Activated T-cell treated with anti-CD3 and anti-CD28 coated beads for 24 hours (primary cell): ENCODE results near the gene MATCAP1.

Source experiments
- DNase-seq: peaks from one replicate; pipeline ENCODE4 v3.0.0-alpha.2; 2020; ENCODE audit warnings: low read depth

Gene MATCAP1

GRCh38 chr16:67208154-67208896 lies 24.6 kb upstream of the MATCAP1 start:
- no peak for DNase-seq

GRCh38 chr16:67207249-67208091 lies 23.7 kb upstream of the MATCAP1 start:
- DNase-seq = no peak

- no peak for DNase-seq
Measured at GRCh38 chr16:67206838-67207248, 23.1 kb upstream of the MATCAP1 start.

GRCh38 chr16:67206129-67206837 lies 22.5 kb upstream of the MATCAP1 start:
- DNase-seq = no peak

GRCh38 chr16:67204076-67204475 lies 20.3 kb upstream of the MATCAP1 start:
- no peak for DNase-seq

- no peak for DNase-seq
Measured at GRCh38 chr16:67202956-67203493, 19.3 kb upstream of the MATCAP1 start.

GRCh38 chr16:67202426-67202825 lies 18.7 kb upstream of the MATCAP1 start:
- DNase-seq = no peak

- no peak for DNase-seq
Measured at GRCh38 chr16:67201411-67202345, 17.9 kb upstream of the MATCAP1 start.

GRCh38 chr16:67200491-67200890 lies 16.7 kb upstream of the MATCAP1 start:
- DNase-seq = no peak

GRCh38 chr16:67199808-67200198 lies 16.0 kb upstream of the MATCAP1 start:
- no peak for DNase-seq

GRCh38 chr16:67199011-67199807 lies 15.4 kb upstream of the MATCAP1 start, which contains the start of gene ELMO3:
ELMO3 (plus strand) TSS chr16:67199131; CDS start chr16:67199327, 196 bp downstream.
- DNase-seq = no peak

- no peak for DNase-seq
Measured at GRCh38 chr16:67198238-67198734, 14.5 kb upstream of the MATCAP1 start.

- no peak for DNase-seq
Measured at GRCh38 chr16:67197704-67198103, 13.9 kb upstream of the MATCAP1 start.

- DNase-seq = no peak
Measured at GRCh38 chr16:67196881-67197280, 13.1 kb upstream of the MATCAP1 start.

- DNase-seq = no peak
Measured at GRCh38 chr16:67195676-67196075, 11.9 kb upstream of the MATCAP1 start.

- DNase-seq = no peak
Measured at GRCh38 chr16:67194260-67194659, 10.5 kb upstream of the MATCAP1 start.

- DNase-seq = no peak
Measured at GRCh38 chr16:67193536-67193935, 9.8 kb upstream of the MATCAP1 start.

GRCh38 chr16:67192781-67193361 lies 9.1 kb upstream of the MATCAP1 start:
- DNase-seq = no peak

GRCh38 chr16:67191995-67192681 lies 8.4 kb upstream of the MATCAP1 start, which contains the start of gene E2F4:
E2F4 (plus strand) TSS chr16:67192155; CDS start chr16:67192228, 73 bp downstream.
- peak; percentile 85 for DNase-seq
